GM10266 (cell line): ENCODE measurements around the gene SIK3.

Source experiments
- DNase-seq: peaks from one replicate; pipeline ENCODE4 v3.0.0; 2012; ENCODE audit errors: extremely low spot score
- CTCF ChIP-seq: IDR thresholded peaks from 2 replicates; pipeline ENCODE4 v1.5.1; 2012; ENCODE audit warnings: mild to moderate bottlenecking, low read depth; ENCODE audit not compliant: control insufficient read depth, insufficient read depth; ENCODE audit errors: missing control alignments

SIK3 gene

GRCh38 chr11:116927163-116927974, 170.9 kb downstream of the SIK3 start:
- no peak for TF ChIP-seq CTCF
- DNase-seq: no peak

DNA sequence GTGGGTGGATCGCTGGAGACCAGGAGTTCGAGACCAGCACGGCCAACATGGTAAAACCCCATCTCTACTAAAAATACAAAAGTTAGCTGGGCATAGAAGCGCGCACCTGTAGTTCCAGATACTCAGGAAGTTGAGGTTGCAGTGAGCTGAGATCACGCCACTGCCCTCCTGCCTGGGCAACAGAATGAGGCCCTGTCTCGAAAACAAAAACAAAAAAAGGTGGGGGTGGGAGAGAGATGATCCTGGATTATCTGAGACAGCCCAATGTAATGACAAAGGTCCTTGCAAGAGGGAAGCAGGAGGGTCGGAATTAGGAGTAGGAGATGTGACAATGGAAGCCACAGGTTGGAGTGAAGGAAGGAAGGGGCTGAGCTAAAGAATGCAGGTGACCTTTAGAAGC, 173.2 kb downstream of the SIK3 start:
- no peak for TF ChIP-seq CTCF

DNA sequence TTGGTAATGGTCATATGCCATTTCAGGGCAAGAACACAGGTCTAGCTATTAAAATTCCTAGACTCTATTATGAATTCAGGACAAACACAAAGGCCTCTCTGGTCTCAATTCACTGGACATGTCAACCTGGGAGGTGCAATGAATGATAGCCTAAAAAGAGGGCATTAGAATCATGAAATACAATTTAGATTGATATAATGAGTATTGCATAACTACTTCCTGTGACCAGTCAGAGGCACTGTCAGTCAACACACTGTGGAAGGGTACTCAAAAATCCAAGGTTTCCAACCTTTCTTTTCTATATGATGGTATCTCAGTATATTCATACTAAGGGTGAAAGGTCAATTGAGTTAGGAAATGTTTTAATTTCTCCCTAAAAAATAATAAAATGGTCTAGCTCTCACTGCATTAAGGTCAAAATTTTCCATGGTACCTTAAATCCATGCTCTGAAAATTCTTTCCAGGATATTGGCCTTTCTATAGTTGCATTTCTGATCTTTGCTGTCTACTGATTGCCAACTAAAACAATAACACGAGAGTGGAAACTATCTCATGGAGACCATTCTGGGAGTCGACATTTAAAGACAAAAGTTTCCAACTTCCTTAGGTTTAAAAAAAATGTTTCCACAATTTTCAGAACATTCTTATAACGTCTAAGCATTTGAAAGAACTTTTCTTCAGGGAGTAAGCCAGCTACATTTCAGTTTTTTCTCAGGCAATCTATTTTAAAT, 179.1 kb downstream of the SIK3 start:
- TF ChIP-seq CTCF: no peak
- DNase-seq: no peak

More for the DNA sequence above, 173.2 kb downstream of the SIK3 start:
- DNase-seq: no peak

DNA sequence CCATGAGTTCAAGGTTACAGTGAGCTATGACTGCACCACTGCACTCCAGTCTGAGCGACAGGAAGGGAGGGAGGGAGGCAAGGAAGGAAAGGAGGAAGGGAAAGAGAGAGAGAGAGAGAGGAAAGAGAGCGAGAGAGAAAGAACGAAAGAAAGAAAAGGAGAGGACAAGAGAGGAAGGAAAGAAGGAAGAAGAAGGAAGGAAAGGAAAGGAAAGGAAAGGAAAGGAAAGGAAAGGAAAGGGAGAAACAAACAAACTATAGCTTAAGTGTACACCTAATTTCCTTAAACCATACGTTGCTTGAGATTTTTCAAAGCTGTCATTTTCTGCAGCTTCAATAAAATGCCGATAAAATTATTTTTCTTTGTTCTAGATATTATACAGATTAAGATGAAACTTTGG, 180.6 kb downstream of the SIK3 start:
- no peak for TF ChIP-seq CTCF
- DNase-seq: no peak

- no peak for TF ChIP-seq CTCF
- DNase-seq: no peak
Measured at GRCh38 chr11:116916886-116917285, 181.3 kb downstream of the SIK3 start.

DNA sequence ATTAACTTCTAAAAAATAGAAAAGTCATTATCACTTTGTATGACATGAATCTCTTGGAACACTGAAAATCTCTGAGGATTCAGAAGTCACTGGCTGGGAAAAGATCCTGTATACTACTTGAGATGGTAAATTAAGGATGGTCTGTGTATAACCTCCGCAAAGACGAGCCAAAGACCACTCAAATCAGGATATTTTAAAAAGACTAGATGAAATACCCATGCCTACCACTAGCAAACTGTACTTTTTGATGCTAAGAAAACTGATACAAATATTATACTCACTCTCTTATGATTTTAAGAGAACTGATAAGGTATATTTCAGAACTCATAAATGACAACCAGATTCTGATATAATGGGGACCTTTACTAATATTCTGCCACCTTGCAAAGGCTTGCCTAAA, 182.2 kb downstream of the SIK3 start:
- no peak for TF ChIP-seq CTCF
- DNase-seq: no peak

DNA sequence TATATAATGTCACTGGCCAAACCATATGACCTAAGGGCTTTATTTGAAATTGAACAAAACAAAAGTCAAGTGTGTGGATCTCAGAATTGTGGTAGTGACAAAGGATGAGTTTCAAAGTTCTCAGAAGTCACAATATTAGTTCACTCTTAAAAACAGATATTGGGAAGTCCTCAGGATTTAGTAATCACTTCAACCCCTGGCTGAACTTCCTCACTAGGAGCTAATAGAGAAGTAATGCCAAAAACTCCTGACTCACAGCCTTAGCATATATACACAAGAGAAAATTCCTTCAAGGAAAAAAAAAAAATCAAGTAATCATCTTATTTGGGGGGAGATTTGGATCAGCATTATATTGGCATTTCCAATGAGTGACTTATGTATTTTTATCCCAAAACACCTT, 185.2 kb downstream of the SIK3 start:
- no peak for DNase-seq
- no peak for TF ChIP-seq CTCF
